ENCODE results near the gene ARHGAP26. TPM values are rescaled to one million over a fixed set of nuclear protein-coding genes. Genes with fewer than 3 reads are reported as not detected.

Gene ARHGAP26
- polyA plus RNA-seq, 3 donors = 26.5 to 56.8 (median 28.7) TPM

DNA sequence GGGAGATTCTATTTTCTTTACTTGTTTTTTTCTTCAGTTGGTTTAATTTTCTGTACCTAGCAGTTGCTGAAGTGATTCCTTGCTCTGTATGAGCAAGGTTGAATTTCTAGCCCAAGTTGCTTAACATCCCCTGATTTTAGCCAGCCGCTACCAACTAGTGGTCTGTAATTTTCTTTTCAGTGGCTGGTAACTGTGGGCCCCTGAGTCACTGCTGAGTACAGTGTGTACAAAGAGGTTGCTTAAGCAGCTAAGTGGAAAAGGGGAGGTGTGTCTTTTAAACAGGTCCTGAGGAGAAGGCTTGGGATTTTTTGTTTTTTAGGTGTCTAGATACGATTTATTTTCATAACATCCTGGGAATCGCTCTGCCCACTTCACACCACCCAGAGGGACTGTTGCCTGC lies 378.6 kb downstream of the ARHGAP26 start:
- Histone ChIP-seq H3K27me3 (ENCODE audit: control insufficient read depth in 2 of 2, insufficient read depth in 2 of 2, low read length in 2 of 2) (no peaks in the 10 kb centered on the region), H3K36me3 (replicated peaks in 1 of 2; ENCODE audit: control insufficient read depth in 1 of 2, insufficient read depth in 2 of 2, low read length in 2 of 2) (peaks cover 43 to 87% of the 10 kb centered on the region in 2 donors), H2AFZ (ENCODE audit: insufficient read depth, low read depth, low read length, poor library complexity, severe bottlenecking) (no peak overlapping the region), H3K4me3 (replicated peaks in 1 of 3; ENCODE audit: low read depth in 2 of 3, low read length in 3 of 3) (no peak overlapping the region), H3K9ac (ENCODE audit: insufficient read depth, low read length, poor library complexity, severe bottlenecking) (no peak overlapping the region), H4K20me1 (ENCODE audit: insufficient read depth, low read length) (peaks cover 45% of the 10 kb centered on the region), H3K4me1 (ENCODE audit: control insufficient read depth in 1 of 2, insufficient read depth in 2 of 2, low read length in 2 of 2) (peaks cover 0 to 15% of the 10 kb centered on the region in 2 donors), H3K79me2 (ENCODE audit: insufficient read depth, low read length) (no peaks in the 10 kb centered on the region), H3K27ac (ENCODE audit: low read depth in 1 of 2, low read length in 2 of 2) (peak overlapping the region in 1 of 2 donors; percentile 33), H3K9me3 (replicated peaks in 1 of 2; ENCODE audit: control insufficient read depth in 1 of 2, insufficient read depth in 1 of 2, low read length in 2 of 2) (no peaks in the 10 kb centered on the region), H3K4me2 (replicated peaks; ENCODE audit: extremely low read depth, low read length, poor library complexity, severe bottlenecking) (no peak overlapping the region)
- DNase-seq = peak in 1 of 3 donors; percentile 12
- Mint-ChIP-seq H3K4me1 (peaks cover 20% of the 10 kb centered on the region), H3K4me3 (no peak overlapping the region), H3K36me3 (peaks cover 70 to 74% of the 10 kb centered on the region in 2 donors), H3K9me3 (no peaks in the 10 kb centered on the region), H3K27me3 (ENCODE audit: low read depth in 3 of 3) (no peaks in the 10 kb centered on the region), H3K27ac (peak overlapping the region in 4 of 7 donors; percentile 47 to 76 (median 60))
- TF ChIP-seq, protein P1, sequence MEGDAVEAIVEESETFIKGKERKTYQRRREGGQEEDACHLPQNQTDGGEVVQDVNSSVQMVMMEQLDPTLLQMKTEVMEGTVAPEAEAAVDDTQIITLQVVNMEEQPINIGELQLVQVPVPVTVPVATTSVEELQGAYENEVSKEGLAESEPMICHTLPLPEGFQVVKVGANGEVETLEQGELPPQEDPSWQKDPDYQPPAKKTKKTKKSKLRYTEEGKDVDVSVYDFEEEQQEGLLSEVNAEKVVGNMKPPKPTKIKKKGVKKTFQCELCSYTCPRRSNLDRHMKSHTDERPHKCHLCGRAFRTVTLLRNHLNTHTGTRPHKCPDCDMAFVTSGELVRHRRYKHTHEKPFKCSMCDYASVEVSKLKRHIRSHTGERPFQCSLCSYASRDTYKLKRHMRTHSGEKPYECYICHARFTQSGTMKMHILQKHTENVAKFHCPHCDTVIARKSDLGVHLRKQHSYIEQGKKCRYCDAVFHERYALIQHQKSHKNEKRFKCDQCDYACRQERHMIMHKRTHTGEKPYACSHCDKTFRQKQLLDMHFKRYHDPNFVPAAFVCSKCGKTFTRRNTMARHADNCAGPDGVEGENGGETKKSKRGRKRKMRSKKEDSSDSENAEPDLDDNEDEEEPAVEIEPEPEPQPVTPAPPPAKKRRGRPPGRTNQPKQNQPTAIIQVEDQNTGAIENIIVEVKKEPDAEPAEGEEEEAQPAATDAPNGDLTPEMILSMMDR (IDR thresholded peaks at IDR 0.05) = no peak
- WGBS (ENCODE audit: insufficient coverage) = no CpG with 5 or more reads among the region's 3 CpGs
- intact Hi-C loops (cut with micrococcal nuclease) = no loop called here

- intact Hi-C loops (cut with micrococcal nuclease) = no loop called here
- no peaks in the 10 kb centered on the region for H3K9me3 ChIP-seq (replicated peaks in 1 of 2; ENCODE audit: control insufficient read depth in 1 of 2, insufficient read depth in 1 of 2, low read length in 2 of 2)
- Mint-ChIP-seq H3K4me1 (peaks cover 20% of the 10 kb centered on the region), H3K4me3 (no peak overlapping the region), H3K36me3 (peaks cover 74 to 77% of the 10 kb centered on the region in 2 donors), H3K27ac (peak overlapping the region in 1 of 7 donors; percentile 63), H3K27me3 (ENCODE audit: low read depth in 3 of 3) (no peaks in the 10 kb centered on the region), H3K9me3 (no peaks in the 10 kb centered on the region)
- no peak overlapping the region for H3K4me2 ChIP-seq (replicated peaks; ENCODE audit: extremely low read depth, low read length, poor library complexity, severe bottlenecking)
- peaks cover 46 to 88% of the 10 kb centered on the region in 2 donors for H3K36me3 ChIP-seq (replicated peaks in 1 of 2; ENCODE audit: control insufficient read depth in 1 of 2, insufficient read depth in 2 of 2, low read length in 2 of 2)
- DNase-seq = no peak
- no peak overlapping the region for H3K9ac ChIP-seq (ENCODE audit: insufficient read depth, low read length, poor library complexity, severe bottlenecking)
- H3K27me3 ChIP-seq (ENCODE audit: control insufficient read depth in 2 of 2, insufficient read depth in 2 of 2, low read length in 2 of 2) = no peaks in the 10 kb centered on the region
- H3K79me2 ChIP-seq (ENCODE audit: insufficient read depth, low read length) = no peaks in the 10 kb centered on the region
- no peak overlapping the region for H3K4me3 ChIP-seq (replicated peaks in 1 of 3; ENCODE audit: low read depth in 2 of 3, low read length in 3 of 3)
- no peak overlapping the region for H2AFZ ChIP-seq (ENCODE audit: insufficient read depth, low read depth, low read length, poor library complexity, severe bottlenecking)
- peaks cover 0 to 15% of the 10 kb centered on the region in 2 donors for H3K4me1 ChIP-seq (ENCODE audit: control insufficient read depth in 1 of 2, insufficient read depth in 2 of 2, low read length in 2 of 2)
- TF ChIP-seq, protein P1 (IDR thresholded peaks at IDR 0.05) = no peak
- peaks cover 46% of the 10 kb centered on the region for H4K20me1 ChIP-seq (ENCODE audit: insufficient read depth, low read length)
- no peak overlapping the region for H3K27ac ChIP-seq (ENCODE audit: low read depth in 1 of 2, low read length in 2 of 2)
These were observed 379.6 kb downstream of the ARHGAP26 start for GRCh38 chr5:143149759-143150158.
